Renal cortical epithelial cell (primary cell): Measurements from ENCODE around the gene GLIS1. TPM values are rescaled to one million over a fixed set of nuclear protein-coding genes. Genes with fewer than 3 reads are reported as not detected.
A peak's percentile ranks its signal among the peaks of the same experiment; 100 is the strongest.
"Not testable (repeated sequence)": the region's sequence is repeated elsewhere in the genome, so short reads cannot be mapped to it uniquely, and the experiment has no call there.

ENCODE experiments used
- DNase-seq: peaks from one replicate; pipeline ENCODE4 v3.0.0-alpha.2; 2011; ENCODE audit warnings: low read depth
- total RNA-seq: library from RNA; depleted of rRNA; stranded (reverse); fragments of >200 nt; gene quantifications from 2 replicates; pipeline ENCODE4 v1.2.3, GENCODE V29; 2014

Gene GLIS1
- 0.17 and 0.60 TPM in 2 replicates for total RNA-seq

DNA sequence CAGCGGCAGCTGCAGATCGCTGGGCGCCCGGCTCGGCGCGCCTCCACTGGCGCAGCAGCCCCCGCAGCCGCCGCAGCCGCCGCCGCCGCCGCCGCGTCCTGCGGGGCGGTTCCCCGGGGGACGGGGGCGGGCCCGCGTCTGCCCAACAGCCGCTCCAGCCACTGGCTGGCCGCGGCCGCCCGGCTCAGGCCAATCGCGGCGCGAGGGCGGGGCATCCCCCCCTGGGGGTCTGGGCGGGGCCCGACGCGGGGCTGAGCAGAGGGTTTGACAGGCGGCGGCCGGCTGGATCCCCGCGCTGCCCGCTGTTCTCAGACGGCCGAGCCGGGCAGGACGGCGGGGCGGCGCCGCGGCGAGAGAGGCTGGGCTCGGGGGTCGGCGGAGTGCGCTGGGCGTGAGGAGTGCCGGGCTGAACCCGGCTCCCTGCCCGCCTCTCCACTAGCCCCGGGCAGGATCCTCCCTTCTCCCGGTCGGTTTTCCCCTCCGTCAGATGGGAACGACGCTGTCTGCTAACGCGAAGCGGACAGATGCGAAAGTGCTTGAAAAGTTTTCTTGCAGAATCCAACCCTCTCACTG is at the start of gene GLIS1:
TSS of gene GLIS1 (minus strand) at position 56 of the 573 bp plus-strand sequence. CDS start 1,100 bp downstream, outside the sequence.
- no peak for DNase-seq

DNA sequence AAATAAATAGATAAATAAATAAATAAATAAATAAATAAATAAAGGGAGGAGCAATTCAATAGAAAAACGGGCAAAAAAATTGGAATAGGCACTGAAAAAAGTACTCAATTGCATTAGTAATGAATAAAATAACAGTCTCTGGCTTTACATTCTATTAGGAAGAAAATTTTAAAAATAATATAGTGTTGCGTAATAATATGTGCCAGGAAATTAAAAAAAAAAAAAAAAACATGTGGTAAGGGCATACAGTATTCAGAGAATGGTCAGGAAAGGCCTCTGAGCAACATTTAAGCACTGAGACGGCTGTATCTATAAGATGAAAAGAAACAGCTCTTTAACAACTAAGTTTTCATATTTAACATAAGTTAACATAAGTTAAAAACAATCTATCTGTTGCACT is 48.7 kb upstream of the GLIS1 start:
- no peak for DNase-seq

DNA sequence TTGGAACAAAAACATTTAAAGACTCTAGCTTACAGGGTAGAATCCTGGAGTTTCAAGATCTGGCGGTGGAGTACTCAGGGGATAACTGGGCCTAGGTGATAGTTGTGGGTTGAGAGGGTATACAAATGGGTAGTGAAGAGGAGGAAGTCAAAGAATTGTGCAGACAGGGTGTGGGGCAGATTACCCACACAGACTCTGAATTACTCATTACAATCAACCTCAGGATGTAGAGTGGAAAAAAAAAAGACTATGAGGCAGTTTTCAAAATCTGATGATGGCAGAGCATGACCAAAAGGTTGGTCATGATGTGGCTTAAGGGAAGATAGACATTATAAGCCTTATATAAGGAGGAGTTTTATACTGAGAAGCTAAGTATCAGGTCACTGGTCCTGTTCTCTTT is 44.1 kb upstream of the GLIS1 start:
- DNase-seq, result no peak

DNA sequence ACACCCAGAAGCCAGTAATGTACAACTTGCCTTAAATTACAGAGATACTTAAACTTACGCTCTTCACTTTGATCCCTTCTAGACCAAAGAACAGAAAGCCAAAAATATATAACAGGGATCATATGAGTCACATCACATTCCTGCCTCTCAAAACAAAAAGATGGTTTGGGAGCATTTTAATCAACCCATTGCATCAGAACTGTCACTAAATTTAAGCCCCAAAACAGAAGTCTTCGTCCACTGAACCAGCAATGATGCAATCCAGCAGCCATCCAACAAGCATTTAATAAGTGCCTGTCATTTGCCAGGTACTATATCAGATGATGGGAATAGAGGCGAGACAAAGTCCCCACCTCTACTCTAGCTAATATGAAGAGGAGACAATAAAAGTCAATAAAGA is 42.7 kb upstream of the GLIS1 start:
- DNase-seq, result no peak

DNA sequence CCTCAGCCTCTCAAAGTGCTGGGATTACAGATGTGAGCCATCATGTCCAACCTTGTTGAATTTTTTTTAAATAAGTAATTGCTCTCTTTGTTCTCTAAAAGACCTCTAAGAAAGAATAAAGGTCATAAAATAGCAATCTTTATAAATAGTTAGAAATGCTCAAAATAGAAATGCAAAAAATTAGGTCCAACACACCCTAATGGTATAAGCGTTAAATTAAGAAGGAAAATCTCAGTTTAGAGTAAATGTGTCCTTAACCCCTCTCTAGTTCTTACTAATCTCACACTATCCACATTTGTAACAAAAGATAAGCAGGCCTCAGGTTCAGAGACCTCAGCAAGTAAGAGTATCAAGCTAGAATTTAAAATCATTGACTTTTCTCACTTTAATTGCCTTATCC is 38.3 kb upstream of the GLIS1 start:
- no peak for DNase-seq

DNA sequence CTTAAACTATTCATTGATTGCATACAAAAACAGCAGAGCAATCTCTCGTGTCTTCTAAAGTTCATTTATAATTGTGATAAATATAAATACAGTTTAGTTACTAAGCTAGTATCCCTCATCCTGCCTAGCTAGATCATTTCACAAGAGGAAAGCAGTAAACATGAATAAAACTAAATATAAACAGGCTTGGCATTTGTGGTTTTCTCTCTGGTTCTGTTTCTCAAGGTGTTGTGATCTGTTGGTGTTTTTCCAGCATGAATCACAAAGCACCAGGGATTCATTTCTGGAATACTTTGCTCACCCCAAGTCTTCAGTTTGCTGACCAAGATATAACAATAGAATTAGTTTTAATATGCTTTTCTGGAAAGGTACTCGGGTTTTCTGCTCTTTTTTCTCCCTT is 32.7 kb upstream of the GLIS1 start:
- peak; percentile 93 for DNase-seq

DNA sequence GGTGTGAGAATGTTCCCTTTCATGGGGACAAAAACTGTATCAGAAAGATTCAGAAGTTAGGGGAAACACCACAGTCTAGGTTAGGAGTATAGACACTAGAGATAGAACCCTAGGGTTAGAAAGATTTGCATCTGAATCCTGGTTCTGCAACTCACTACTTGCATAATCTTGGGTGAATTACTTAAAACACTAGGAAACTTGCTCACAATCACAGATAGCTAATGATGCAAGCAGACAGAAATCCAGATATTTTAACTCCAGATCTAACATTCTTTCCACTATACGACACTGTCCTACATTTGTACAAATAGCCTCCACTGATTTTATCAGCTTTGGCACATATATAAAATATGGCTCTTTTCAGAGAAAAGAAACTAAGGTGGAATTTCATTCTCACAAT is 30.8 kb upstream of the GLIS1 start:
- DNase-seq, result no peak

DNA sequence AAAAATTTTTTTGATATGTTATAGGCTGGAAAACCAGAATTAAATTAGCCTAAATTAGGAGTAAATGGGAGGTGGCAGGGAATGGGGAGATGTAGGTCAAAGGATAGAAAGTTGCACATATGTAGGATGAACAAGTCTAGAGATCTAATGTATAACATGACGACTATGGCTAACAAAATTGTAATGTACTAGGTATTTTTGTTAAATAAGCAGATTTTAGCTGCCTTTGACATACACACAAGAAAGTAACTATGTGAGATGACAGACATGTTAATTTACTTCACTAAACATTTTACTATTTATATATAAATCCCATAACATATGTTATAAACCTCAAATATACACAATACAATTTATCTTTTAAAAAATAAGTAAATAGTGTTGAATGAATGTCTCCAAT is 30.2 kb upstream of the GLIS1 start:
- no peak for DNase-seq

DNA sequence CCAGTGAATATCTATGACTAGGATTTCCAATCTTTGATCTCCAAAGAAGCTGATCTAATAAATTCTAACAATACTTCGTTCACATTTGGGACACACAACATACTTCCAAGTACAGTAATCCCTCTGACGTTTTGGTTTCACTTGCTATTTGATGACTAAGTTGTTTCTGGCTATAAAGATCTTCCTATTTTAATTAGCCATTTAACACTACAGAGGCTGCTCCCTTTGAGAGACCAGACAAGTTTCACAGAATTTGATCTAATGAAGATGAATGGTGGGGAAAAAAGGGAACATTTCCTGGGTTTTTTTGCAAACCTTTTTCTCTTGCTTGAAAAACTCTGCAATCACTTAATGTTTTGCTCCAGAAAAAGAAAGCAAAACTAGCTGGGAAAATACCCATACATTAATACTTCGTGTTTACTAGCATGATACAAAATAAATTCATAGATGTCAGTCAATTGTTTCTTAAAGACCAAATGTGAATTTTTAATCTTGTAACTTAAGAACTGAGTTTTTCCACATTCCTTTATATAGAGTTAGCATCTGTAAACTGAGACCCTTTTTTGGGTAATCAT is 28.0 kb upstream of the GLIS1 start:
- DNase-seq, result peak; percentile 59

DNA sequence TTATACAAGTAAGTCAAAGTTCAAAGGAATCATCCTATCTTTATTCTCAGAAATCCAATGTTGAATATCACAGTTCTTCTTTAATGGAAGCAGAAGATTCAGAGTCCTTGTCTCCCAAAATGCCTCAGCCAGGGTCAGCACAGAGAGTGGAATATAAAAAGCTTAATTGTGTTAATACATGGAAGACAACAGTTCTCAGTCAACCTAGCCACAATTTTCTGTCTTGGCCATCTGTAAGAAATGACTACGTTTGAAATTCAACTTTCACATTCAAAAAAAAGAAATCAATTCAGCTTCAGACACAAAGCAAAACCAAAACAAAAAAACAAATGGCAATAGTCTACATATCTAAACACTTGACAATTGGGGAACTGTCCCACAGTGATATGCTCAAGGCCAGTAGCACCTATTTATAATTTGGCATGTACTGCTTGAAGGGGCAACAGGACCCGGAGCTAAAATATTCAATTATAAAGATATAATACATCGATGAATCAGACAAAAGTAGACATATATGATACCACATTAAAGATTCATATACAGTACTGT is 27.3 kb upstream of the GLIS1 start:
- DNase-seq, result no peak

DNA sequence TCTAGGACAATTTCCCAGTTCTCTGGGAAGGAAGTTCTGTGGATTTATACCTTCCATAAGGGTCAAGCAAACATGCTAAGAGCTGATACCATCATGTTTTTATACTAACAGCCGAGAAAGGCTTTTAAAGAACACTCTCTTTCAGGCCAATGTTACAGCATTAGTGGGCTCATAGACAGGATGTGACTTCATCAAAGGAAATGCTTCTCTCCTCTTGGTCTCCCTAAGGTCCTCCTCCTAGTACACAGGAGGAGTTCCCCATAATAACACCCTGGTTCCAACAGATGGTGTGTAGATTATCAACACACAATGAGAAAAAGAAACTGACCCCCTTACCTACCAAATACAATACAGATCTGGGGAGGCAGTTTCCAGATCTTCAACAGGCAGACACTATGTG is 26.7 kb upstream of the GLIS1 start:
- DNase-seq, result peak; percentile 19

DNA sequence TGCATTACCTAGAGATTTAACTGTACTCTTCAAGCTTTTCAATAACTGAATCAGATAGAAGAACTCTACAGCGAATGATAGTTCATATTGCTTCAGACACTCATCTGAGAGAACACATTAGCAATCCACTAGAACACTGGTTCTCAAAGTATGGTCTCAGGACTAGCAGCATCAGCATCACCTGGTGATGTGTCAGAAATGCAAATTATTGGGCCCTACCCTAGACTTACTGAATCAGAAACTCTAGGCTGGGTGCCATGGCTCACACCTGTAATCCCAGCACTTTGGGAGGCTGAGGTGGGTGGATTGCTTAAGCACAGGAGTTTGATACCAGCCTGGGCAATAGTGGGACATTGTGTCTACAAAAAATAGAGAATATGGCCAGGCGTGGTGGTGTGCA is 24.9 kb upstream of the GLIS1 start:
- no peak for DNase-seq

DNA sequence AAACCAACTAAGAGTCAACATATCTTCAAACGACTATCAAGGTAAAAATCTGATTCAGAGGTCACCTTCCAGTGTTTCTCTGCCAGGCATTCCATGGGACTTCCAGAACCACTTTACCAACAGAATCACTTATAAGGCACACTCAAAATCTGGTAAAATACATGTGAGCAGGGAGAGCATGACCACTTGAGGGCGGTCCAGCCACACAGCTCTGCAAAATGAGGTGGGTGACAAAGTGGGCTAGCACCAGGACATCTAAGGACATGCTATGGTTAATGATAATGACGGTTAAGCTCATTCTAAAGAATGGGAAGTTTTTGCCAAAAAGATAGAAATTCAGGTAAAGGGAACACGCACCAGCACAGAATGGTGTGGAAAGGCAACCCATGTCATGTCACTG is 24.5 kb upstream of the GLIS1 start:
- no peak for DNase-seq

DNA sequence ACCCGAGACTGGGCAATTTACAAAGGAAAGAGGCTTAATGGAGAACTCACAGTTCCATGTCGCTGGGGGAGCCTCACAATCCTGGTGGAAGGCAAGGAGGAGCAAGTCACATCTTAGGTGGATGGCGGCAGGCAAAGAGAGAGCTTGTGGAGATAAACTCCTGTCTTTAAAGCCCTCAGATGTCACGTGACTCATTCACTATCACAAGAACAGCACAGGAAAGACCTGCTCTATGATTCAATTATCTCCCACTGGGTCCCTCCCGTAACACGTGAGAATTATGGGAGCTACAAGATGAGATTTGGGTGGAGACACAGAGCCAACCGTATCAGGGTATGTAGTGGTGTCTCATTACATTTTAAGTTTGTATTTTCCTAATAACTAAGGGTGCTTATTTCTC is 21.5 kb upstream of the GLIS1 start:
- DNase-seq, result not testable (repeated sequence)

DNA sequence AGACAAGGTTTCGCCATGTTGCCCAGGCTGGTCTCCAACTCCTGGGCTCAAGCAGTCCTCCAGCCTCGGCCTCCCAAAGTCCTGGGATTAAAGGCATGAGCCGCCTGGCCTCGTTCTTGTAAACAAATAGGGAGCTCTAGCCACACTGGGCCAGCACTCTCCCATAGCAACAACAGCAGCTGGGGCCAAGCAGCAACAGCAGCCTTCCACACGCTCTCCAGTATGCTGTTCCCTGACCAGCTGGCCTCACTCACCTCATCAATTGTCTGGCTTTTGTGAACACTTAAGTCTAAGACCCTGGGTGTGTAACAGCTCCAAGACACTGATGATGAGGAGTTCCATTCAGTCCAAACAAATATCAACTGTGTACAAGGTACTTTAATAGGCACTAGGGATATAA is 16.9 kb upstream of the GLIS1 start:
- no peak for DNase-seq

DNA sequence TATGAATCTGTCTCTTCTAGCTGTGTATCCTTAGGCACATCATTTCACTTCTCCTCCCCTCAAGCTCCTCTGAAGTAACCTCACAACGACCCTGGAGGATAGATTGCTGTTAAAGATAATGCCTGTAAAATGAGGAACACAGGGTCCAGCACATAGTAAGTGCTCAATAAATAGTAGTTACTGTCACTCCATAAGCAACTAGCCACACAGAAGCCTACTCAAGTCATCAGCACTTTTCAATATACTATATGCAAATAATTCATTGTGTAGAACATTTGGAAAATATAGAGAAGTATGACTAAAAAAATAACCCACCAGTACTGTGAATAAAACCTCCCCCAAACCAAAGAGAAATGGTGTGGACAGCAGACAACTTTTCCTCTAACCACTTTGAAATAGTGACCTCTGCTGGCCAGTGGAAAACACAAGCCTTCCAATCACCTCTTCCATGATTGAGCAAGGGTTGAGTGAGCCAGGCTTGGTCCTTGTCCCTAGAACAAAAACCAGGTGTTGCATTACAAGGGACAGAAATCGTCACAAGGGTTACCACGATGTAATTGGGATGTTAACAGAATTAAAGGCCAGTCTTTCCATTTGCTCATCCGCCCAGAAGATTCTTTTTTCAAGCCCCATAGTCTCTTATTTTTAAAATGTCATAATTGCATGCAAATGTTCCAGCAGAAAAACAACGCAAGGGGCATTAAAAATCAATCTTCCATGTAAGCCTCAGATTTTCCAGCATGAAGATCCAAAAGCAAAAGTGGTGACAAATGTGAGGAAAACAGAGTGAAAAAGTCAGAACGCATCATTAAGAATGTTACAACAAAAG is 15.7 kb upstream of the GLIS1 start:
- DNase-seq, result peak; percentile 65

DNA sequence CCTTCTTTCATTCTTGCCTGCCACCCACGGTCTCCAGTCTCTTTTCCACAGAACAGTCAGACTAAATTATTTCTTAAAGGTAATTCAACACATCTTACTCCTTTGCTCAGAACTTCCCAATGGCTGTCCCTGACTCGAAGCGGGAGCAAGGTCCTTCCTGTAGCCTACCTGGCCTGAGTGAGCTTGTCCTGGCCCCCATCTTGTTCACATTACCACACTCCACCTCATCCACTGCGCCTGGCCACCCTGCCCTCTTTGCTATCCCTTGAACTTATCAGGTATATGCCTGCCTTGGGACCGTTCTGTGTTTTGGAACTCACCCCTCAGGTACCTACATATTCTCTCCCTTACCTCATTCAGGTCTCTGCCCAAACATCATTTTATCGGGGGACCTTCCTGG is 13.3 kb upstream of the GLIS1 start:
- no peak for DNase-seq

DNA sequence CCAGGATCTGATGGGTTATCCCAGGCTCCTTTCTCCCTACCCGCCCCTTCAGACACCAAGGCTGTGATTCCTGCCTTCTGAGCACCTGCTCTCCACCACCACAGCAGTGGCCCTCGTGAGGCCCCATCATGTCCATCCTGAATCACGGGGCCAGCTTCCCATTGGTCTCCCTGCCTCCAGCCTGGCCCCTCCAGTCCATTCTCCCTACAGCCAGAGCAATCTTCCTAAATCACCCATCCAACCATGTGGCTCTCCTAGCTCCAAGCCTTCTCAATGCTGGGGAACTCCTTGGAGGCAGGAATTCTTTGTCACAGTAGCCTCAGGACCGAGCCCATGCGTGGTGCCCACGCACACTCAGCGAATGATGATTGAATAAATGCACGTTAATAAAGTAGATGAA is 8.9 kb upstream of the GLIS1 start:
- DNase-seq, result no peak

DNA sequence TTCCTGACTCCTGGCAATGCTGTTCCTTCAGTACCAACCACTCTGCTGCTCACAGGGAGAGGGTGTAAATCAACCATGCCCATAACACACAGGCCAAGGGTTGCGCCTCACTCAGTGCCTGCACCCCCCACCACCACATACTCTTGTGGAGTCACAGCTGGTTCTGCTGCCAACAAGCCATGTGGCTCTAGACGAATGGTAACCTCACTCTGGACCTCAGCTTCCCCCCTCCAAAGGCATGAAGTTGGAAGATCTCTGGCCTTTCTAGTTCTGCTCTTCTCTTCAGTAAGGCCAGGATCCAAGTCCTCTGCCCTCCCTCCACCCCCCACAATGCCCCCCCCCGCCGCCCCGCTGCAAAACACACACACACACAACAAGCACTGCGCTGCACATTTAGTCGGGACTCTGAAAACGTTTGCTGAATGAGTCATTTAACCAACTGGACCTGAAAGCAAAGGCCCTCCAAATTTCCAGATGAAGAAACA is 1.7 kb upstream of the GLIS1 start:
- peak; percentile 86 for DNase-seq

DNA sequence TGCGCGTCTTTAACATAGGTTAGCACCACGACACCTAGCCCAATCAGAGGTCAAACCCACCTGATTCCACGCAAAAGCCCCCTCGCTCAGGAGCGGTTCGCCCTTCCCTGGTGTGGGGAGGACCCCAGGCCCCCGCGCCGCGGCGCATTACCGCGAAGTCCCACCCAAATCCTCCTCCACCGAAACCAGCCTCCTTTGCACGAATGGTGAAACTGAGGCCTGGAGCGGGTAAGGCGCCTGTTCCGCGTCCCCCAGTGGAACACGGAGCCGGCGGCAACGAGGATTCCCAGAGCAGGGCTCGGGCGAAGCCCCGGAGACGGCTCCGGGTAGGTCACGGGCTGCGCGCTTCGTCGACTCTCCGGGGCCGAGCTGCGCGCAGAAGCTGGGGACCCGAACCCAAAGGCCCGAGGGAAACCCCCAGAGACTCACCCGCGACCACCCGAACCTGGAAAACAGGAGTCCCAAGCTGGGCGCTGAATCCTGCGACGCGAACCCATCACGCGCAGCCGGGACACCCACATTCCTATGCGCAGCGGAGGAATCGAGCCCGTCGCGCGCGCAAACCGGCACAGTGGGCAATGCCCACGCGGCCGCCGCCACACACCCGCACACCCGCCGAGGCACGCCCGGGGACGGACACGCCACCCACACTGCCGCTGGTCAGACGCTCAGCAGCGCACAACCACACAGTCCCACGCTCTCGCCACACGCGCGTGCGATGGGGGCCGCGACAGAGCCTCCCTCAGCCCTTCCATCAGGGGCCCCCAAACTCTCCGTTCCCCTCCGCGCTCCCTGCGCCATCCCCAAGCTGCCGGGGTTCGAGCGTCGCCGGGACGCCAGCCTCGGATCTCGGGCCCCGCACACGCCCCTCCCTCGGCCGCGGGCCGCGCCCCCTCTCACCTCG is 507 bp downstream of the GLIS1 start:
- no peak for DNase-seq

DNA sequence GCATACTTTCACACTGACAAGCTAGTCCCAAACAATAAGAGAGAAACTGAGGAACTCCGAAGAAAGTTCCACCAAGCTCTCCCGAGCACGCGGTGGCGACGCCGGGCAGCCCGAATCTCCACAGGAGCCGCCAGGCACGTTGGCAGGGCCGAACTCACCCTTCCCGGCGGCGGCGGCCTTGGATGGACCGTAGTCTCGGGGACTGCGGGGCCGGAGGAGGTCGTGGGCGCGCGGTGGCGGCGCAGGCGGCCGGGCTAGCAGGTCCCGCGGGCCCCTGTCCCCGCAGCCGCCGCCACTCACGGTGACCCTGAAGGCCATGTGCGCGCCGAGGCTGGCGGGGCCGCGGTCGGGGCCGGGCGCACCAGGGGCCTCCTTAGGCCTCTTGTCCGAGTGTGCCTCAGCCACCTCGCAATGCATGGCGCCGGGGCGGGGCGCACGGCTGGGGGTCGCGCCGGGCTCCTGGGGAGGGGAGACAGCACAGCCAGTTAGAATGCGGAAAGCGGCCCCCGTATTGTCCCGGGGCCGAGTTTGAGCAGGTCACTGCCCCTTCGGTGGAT is 1.2 kb downstream of the GLIS1 start:
- DNase-seq, result no peak
